ENCODE results near the gene RANBP3L. TPM values are rescaled to one million over a fixed set of nuclear protein-coding genes. Genes with fewer than 3 reads are reported as not detected.
A peak's percentile ranks its signal among the peaks of the same experiment; 100 is the strongest.

Gene RANBP3L
- total RNA-seq, 4 donors from 2014 or later: 2.2 to 13.7 (median 3.1) TPM

GRCh38 chr5:36215910-36216309 is 85.8 kb downstream of the RANBP3L start:
- 78% methylated on average over 2 of the region's 2 CpGs for WGBS
- H3K4me3 ChIP-seq: no peak overlapping the region
- H3K9me3 ChIP-seq: no peaks in the 10 kb centered on the region
- peaks cover 0 to 11% (median 5%) of the 10 kb centered on the region in 4 donors for H3K4me1 ChIP-seq
- peaks cover 24 to 77% (median 50%) of the 10 kb centered on the region in 4 donors for H3K36me3 ChIP-seq
- no peak overlapping the region for H3K27ac ChIP-seq (replicated peaks in 1 of 4)
- no peak for DNase-seq (ENCODE audit: extremely low spot score)
- H3K27me3 ChIP-seq: no peaks in the 10 kb centered on the region
- no peak for TF ChIP-seq EP300 (IDR thresholded peaks at IDR 0.05)
- intact Hi-C loops (cut with DNase I): no loop called here

DNA sequence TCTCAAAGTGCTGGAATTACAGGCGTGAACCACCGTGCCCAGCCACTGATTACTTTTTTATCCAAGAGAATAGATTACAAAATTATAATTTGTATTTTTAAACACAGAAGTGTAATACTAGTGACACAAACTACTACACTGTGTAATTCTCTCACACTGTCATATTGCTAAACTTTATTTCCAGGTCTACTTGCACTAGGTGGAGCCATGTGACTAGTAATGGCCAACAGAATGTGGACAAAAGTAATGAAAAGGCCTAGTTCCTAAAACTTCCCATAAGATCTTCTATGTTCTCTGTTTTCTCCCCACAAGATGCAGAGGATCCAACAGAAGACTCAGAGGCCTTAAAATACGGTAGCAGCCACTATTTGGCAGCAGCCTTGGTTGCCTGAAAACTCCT is 87.3 kb downstream of the RANBP3L start:
- intact Hi-C loops (cut with DNase I): no loop called here
- 78% methylated on average over 3 of the region's 3 CpGs for WGBS
- Histone ChIP-seq H3K27me3 (no peaks in the 10 kb centered on the region), H3K27ac (replicated peaks in 1 of 4) (no peak overlapping the region), H3K4me3 (no peak overlapping the region), H3K36me3 (peaks cover 20 to 73% (median 47%) of the 10 kb centered on the region in 4 donors), H3K4me1 (peaks cover 0 to 11% (median 5%) of the 10 kb centered on the region in 4 donors), H3K9me3 (no peaks in the 10 kb centered on the region)
- TF ChIP-seq CTCF (IDR thresholded peaks at IDR 0.05) (peak in 2 of 3 experiments; percentile 17 to 21), POLR2AphosphoS5 (IDR thresholded peaks at IDR 0.05) (no peak)
- no peak for DNase-seq (ENCODE audit: extremely low spot score)

- 98% methylated on average over 3 of the region's 3 CpGs for WGBS
- peaks cover 32 to 59% (median 44%) of the 10 kb centered on the region in 4 donors for H3K36me3 ChIP-seq
Measured at GRCh38 chr5:36209664-36210063, 92.0 kb downstream of the RANBP3L start.

DNA sequence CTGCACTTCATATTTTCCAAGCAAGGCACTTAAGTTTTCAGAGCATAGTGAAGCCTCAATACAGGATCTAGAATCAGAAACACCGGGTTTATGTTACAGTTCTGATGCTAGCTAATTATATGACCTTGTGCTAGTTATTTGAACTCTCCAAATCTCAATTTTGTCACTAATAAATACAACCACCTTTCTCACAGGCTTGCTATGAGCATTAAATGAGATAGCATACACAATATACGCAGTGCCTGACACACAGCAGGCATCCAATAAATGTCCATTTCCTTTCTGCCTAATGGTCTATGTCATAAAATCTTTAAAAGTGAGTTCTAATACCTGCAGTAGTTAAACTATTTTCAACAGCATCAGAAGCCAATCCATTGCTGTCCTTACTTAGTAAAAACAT is 92.9 kb downstream of the RANBP3L start:
- no peak overlapping the region for H3K27ac ChIP-seq (replicated peaks in 1 of 4)
- DNase-seq (ENCODE audit: extremely low spot score): no peak
- H3K27me3 ChIP-seq: no peaks in the 10 kb centered on the region
- H3K9me3 ChIP-seq: no peaks in the 10 kb centered on the region
- H3K4me3 ChIP-seq: no peak overlapping the region
- H3K4me1 ChIP-seq: peaks cover 0 to 11% (median 3%) of the 10 kb centered on the region in 4 donors
- intact Hi-C loops (cut with DNase I): no loop called here
- peaks cover 30 to 60% (median 42%) of the 10 kb centered on the region in 4 donors for H3K36me3 ChIP-seq
- WGBS: 100% methylated on average over 2 of the region's 2 CpGs
- TF ChIP-seq POLR2A (IDR thresholded peaks at IDR 0.05; ENCODE audit: low read depth) (no peak), EP300 (IDR thresholded peaks at IDR 0.05) (no peak), CTCF (IDR thresholded peaks at IDR 0.05) (no peak), POLR2AphosphoS5 (IDR thresholded peaks at IDR 0.05) (no peak)

More at GRCh38 chr5:36209664-36210063, 92.0 kb downstream of the RANBP3L start:
- intact Hi-C loops (cut with DNase I): no loop called here
- no peaks in the 10 kb centered on the region for H3K27me3 ChIP-seq
- no peak overlapping the region for H3K4me3 ChIP-seq
- no peaks in the 10 kb centered on the region for H3K9me3 ChIP-seq
- H3K4me1 ChIP-seq: peaks cover 0 to 11% (median 5%) of the 10 kb centered on the region in 4 donors
- TF ChIP-seq CTCF (IDR thresholded peaks at IDR 0.05) (no peak), POLR2AphosphoS5 (IDR thresholded peaks at IDR 0.05) (no peak), POLR2A (IDR thresholded peaks at IDR 0.05; ENCODE audit: low read depth) (no peak), EP300 (IDR thresholded peaks at IDR 0.05) (no peak)
- DNase-seq (ENCODE audit: extremely low spot score): no peak
- no peak overlapping the region for H3K27ac ChIP-seq (replicated peaks in 1 of 4)

DNA sequence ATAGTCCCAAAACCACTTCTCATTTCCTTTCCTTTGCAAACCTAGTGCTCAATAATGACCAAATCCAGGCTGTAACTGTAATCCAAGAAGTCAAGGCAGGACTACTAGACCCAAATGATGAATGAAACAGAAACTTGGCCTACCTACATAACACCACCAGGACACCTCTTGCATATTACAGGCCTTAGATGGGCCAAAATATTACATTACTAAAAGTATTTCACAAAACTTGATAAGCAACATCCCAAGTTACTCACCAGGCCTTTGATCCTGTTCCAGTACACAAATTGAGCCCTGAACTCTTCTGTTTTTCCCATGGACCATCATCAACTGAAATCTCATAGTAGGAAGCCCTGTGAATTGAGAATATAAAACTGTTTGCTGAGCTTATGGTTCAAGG is 94.8 kb downstream of the RANBP3L start:
- TF ChIP-seq POLR2A (IDR thresholded peaks at IDR 0.05; ENCODE audit: low read depth) (no peak), CTCF (IDR thresholded peaks at IDR 0.05) (no peak), POLR2AphosphoS5 (IDR thresholded peaks at IDR 0.05) (no peak), EP300 (IDR thresholded peaks at IDR 0.05) (no peak)
- intact Hi-C loops (cut with DNase I): no loop called here
- no peaks in the 10 kb centered on the region for H3K27me3 ChIP-seq

More for the DNA sequence above, 94.8 kb downstream of the RANBP3L start:
- no peak for DNase-seq (ENCODE audit: extremely low spot score)
- Histone ChIP-seq H3K9me3 (no peaks in the 10 kb centered on the region), H3K36me3 (peaks cover 30 to 66% (median 36%) of the 10 kb centered on the region in 4 donors), H3K4me1 (peaks cover 4 to 10% (median 5%) of the 10 kb centered on the region in 4 donors), H3K4me3 (no peak overlapping the region), H3K27ac (replicated peaks in 1 of 4) (no peak overlapping the region)

Data from esophagus muscularis mucosa (tissue), 4 donors.